ENCODE measurements around the gene NELL1. TPM values are rescaled to one million over a fixed set of nuclear protein-coding genes. Genes with fewer than 3 reads are reported as not detected.

Gene NELL1
- total RNA-seq, 1 donor from 2014 or later, result not detected

DNA sequence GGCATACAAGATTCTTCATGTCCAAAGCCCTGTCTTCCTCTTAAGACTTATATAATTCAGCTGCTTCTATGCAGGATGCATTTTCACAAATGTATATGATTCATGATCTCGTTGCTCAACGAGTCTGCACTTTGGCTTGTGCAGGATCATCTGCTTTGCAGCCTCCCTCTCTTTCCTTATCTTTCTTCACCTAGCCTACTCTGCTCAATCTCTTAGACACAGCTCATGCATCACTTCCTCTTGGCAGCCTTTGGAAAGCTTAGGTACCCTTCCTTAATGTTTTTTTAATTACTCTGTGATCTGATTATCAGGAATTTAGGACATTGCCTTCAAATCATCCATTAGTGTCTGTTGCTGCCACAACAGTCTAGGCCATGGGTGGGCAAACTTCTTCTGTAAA, 673.8 kb downstream of the NELL1 start:
- Histone ChIP-seq H3F3A (ENCODE audit: low read depth) (no peaks in the 10 kb centered on the region), H3K27ac (no peak overlapping the region), H4K20me1 (ENCODE audit: low read depth) (no peaks in the 10 kb centered on the region), H3K9ac (no peak overlapping the region), H2AFZ (replicated peaks) (no peak overlapping the region), H3K4me2 (no peak overlapping the region), H3K9me3 (ENCODE audit: low read depth) (no peaks in the 10 kb centered on the region), H3K36me3 (no peaks in the 10 kb centered on the region), H3K27me3 (no peaks in the 10 kb centered on the region), H3K79me2 (ENCODE audit: low read depth) (no peaks in the 10 kb centered on the region), H3K4me1 (no peaks in the 10 kb centered on the region), H3K4me3 (no peak overlapping the region)
- DNase-seq (ENCODE audit: low spot score), result no peak
- H3K36me3 Mint-ChIP-seq, result no peaks in the 10 kb centered on the region
- H3K9me3 Mint-ChIP-seq, result no peaks in the 10 kb centered on the region
- H3K4me1 Mint-ChIP-seq, result no peaks in the 10 kb centered on the region
- no peak overlapping the region for H3K27ac Mint-ChIP-seq
- peaks cover 4% of the 10 kb centered on the region for H3K27me3 Mint-ChIP-seq (ENCODE audit: insufficient read depth, low read depth)
- no peak overlapping the region for H3K4me3 Mint-ChIP-seq
- TF ChIP-seq EZH2 (IDR thresholded peaks at IDR 0.05), result no peak
- TF ChIP-seq, protein P1, sequence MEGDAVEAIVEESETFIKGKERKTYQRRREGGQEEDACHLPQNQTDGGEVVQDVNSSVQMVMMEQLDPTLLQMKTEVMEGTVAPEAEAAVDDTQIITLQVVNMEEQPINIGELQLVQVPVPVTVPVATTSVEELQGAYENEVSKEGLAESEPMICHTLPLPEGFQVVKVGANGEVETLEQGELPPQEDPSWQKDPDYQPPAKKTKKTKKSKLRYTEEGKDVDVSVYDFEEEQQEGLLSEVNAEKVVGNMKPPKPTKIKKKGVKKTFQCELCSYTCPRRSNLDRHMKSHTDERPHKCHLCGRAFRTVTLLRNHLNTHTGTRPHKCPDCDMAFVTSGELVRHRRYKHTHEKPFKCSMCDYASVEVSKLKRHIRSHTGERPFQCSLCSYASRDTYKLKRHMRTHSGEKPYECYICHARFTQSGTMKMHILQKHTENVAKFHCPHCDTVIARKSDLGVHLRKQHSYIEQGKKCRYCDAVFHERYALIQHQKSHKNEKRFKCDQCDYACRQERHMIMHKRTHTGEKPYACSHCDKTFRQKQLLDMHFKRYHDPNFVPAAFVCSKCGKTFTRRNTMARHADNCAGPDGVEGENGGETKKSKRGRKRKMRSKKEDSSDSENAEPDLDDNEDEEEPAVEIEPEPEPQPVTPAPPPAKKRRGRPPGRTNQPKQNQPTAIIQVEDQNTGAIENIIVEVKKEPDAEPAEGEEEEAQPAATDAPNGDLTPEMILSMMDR (IDR thresholded peaks at IDR 0.05), result no peak
- no peak for TF ChIP-seq EZH2phosphoT487 (IDR thresholded peaks at IDR 0.05)

GRCh38 chr11:21346361-21346760, 677.0 kb downstream of the NELL1 start:
- no peak overlapping the region for H3K27ac ChIP-seq
- H3K27me3 Mint-ChIP-seq (ENCODE audit: insufficient read depth, low read depth), result no peaks in the 10 kb centered on the region
- H2AFZ ChIP-seq (replicated peaks), result no peak overlapping the region
- no peaks in the 10 kb centered on the region for H3K4me1 Mint-ChIP-seq
- no peak for TF ChIP-seq EZH2phosphoT487 (IDR thresholded peaks at IDR 0.05)
- no peak for TF ChIP-seq EZH2 (IDR thresholded peaks at IDR 0.05)
- TF ChIP-seq, protein P1 (IDR thresholded peaks at IDR 0.05), result no peak
- H3F3A ChIP-seq (ENCODE audit: low read depth), result no peaks in the 10 kb centered on the region
- no peak for DNase-seq (ENCODE audit: low spot score)
- no peaks in the 10 kb centered on the region for H3K27me3 ChIP-seq
- H4K20me1 ChIP-seq (ENCODE audit: low read depth), result no peaks in the 10 kb centered on the region
- H3K9me3 ChIP-seq (ENCODE audit: low read depth), result no peaks in the 10 kb centered on the region
- H3K9ac ChIP-seq, result no peak overlapping the region
- H3K9me3 Mint-ChIP-seq, result no peaks in the 10 kb centered on the region
- H3K79me2 ChIP-seq (ENCODE audit: low read depth), result no peaks in the 10 kb centered on the region
- H3K4me3 ChIP-seq, result no peak overlapping the region
- no peaks in the 10 kb centered on the region for H3K4me1 ChIP-seq
- no peaks in the 10 kb centered on the region for H3K36me3 ChIP-seq
- H3K36me3 Mint-ChIP-seq, result no peaks in the 10 kb centered on the region
- no peak overlapping the region for H3K4me3 Mint-ChIP-seq
- no peak overlapping the region for H3K27ac Mint-ChIP-seq
- H3K4me2 ChIP-seq, result no peak overlapping the region

- Histone ChIP-seq H3K9me3 (ENCODE audit: low read depth) (no peaks in the 10 kb centered on the region), H3K9ac (no peak overlapping the region), H3K27ac (no peak overlapping the region), H3K79me2 (ENCODE audit: low read depth) (no peaks in the 10 kb centered on the region), H4K20me1 (ENCODE audit: low read depth) (no peaks in the 10 kb centered on the region), H3K4me2 (no peak overlapping the region), H3K4me1 (no peaks in the 10 kb centered on the region), H2AFZ (replicated peaks) (no peak overlapping the region), H3K36me3 (no peaks in the 10 kb centered on the region), H3K27me3 (no peaks in the 10 kb centered on the region), H3F3A (ENCODE audit: low read depth) (no peaks in the 10 kb centered on the region), H3K4me3 (no peak overlapping the region)
- H3K36me3 Mint-ChIP-seq, result no peaks in the 10 kb centered on the region
- no peaks in the 10 kb centered on the region for H3K4me1 Mint-ChIP-seq
- no peak overlapping the region for H3K4me3 Mint-ChIP-seq
- no peak for DNase-seq (ENCODE audit: low spot score)
- no peaks in the 10 kb centered on the region for H3K27me3 Mint-ChIP-seq (ENCODE audit: insufficient read depth, low read depth)
- no peaks in the 10 kb centered on the region for H3K9me3 Mint-ChIP-seq
- TF ChIP-seq EZH2phosphoT487 (IDR thresholded peaks at IDR 0.05) (no peak), EZH2 (IDR thresholded peaks at IDR 0.05) (no peak)
- TF ChIP-seq, protein P1 (IDR thresholded peaks at IDR 0.05), result no peak
- no peak overlapping the region for H3K27ac Mint-ChIP-seq
These were observed 681.2 kb downstream of the NELL1 start for GRCh38 chr11:21350613-21351012.

Measured in neural progenitor cell (in vitro differentiated cells).